ENCODE measurements around the gene KLK2. TPM values are rescaled to one million over a fixed set of nuclear protein-coding genes. Genes with fewer than 3 reads are reported as not detected.

The KLK2 gene
- total and polyA plus RNA-seq, 2 of the 4 experiments (the other 2 are of a cell fraction), result not detected

DNA sequence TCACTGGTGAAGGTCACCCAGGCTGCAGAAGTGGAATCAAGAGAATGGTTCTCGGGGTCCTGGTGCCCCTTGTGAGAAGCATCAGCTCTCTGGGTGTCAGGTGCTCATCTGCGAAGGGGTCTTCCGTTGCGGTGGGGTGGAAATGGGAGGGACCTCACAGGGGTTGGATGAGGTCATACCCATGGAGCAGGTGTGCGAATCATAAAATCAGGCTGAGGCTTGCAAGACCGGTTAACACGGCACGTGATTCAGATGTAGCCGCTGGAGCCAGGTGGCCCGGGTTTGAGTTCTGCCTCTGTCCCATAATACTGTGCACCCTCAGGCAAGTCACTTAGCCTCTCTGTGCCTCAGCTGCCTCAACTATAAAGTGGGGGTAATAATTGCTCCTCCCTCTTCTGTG, 35.9 kb upstream of the KLK2 start:
- H2BK5ac ChIP-seq (ENCODE audit: low read depth, low read length, poor library complexity, severe bottlenecking), result no peak overlapping the region
- no peak overlapping the region for H3K4ac ChIP-seq (ENCODE audit: low read depth, low read length)
- no peaks in the 10 kb centered on the region for H3K36me3 ChIP-seq (ENCODE audit: control insufficient read depth, insufficient read depth, low read length)
- no peak overlapping the region for H3K4me3 ChIP-seq (ENCODE audit: insufficient read depth, low read depth, low read length)
- H2BK120ac ChIP-seq (ENCODE audit: low read depth, low read length), result no peak overlapping the region
- H3K4me2 ChIP-seq (ENCODE audit: low read depth, low read length), result no peak overlapping the region
- no peak overlapping the region for H3K14ac ChIP-seq (replicated peaks; ENCODE audit: low read depth, low read length)
- no peak overlapping the region for H2AFZ ChIP-seq (replicated peaks; ENCODE audit: low read length, poor library complexity)
- H2AK9ac ChIP-seq (replicated peaks; ENCODE audit: low read depth, low read length, poor library complexity), result no peak overlapping the region
- in situ Hi-C loops (cut with MboI; ENCODE audit: low sequenced_read_pairs) (no loop called here), dilution Hi-C loops (cut with HindIII; ENCODE audit: low sequenced_read_pairs, unreplicated experiment) (no loop called here), intact Hi-C loops (cut with micrococcal nuclease) (no loop called here)
- H3K18ac ChIP-seq (ENCODE audit: low read depth, low read length), result no peak overlapping the region
- no peaks in the 10 kb centered on the region for H3K9me1 ChIP-seq (ENCODE audit: insufficient read depth, low read length)
- no peak overlapping the region for H4K8ac ChIP-seq (ENCODE audit: low read depth in 2 of 2, low read length in 2 of 2)
- no peak overlapping the region for H2AK5ac ChIP-seq (ENCODE audit: low read depth, low read length)
- no peak overlapping the region for H3K56ac ChIP-seq (ENCODE audit: extremely low read depth, insufficient read depth, low read length)
- H3K27me3 ChIP-seq (ENCODE audit: control insufficient read depth, insufficient read depth, low read length), result no peaks in the 10 kb centered on the region
- H3K4me1 ChIP-seq (ENCODE audit: control insufficient read depth, insufficient read depth, low read length), result no peaks in the 10 kb centered on the region
- no peak overlapping the region for H2BK20ac ChIP-seq (ENCODE audit: low read depth, low read length)
- 87% methylated on average over 6 of the region's 10 CpGs; no CpG with 5 or more reads in 1 of the 2 experiments for WGBS, 2 experiments (ENCODE audit: extremely low coverage in 2 of 2, insufficient read length in 1 of 2)
- H4K91ac ChIP-seq (ENCODE audit: insufficient read depth, low read depth, low read length), result no peak overlapping the region
- no peaks in the 10 kb centered on the region for H3K9me3 ChIP-seq (ENCODE audit: control insufficient read depth, insufficient read depth, low read length)
- no peaks in the 10 kb centered on the region for H4K20me1 ChIP-seq (ENCODE audit: insufficient read depth, low read length)
- no peak overlapping the region for H2BK15ac ChIP-seq (ENCODE audit: low read depth, low read length)
- H3K23ac ChIP-seq (ENCODE audit: low read depth, low read length), result no peak overlapping the region
- TF ChIP-seq MAZ (IDR thresholded peaks at IDR 0.05; ENCODE audit: borderline replicate concordance, low read depth, low read length) (no peak), RCOR1 (IDR thresholded peaks at IDR 0.05; ENCODE audit: insufficient replicate concordance, low read length) (no peak)
- DNase-seq (no peak), ATAC-seq (ENCODE audit: low read depth) (no peak)
- CTCF ChIA-PET, result no interaction called here
- no peak overlapping the region for H3K27ac ChIP-seq (ENCODE audit: insufficient read depth, low read length)
- POLR2A ChIA-PET (ENCODE audit: unreplicated experiment), result no interaction called here
- H4K5ac ChIP-seq (ENCODE audit: low read depth, low read length), result no peak overlapping the region
- BruUV-seq (replicated peaks), result no TSS peak
- H3K79me1 ChIP-seq (ENCODE audit: low read depth in 1 of 2, low read length in 2 of 2), result no peaks in the 10 kb centered on the region
- no peak overlapping the region for H3K9ac ChIP-seq (ENCODE audit: low read depth, low read length)
